Measurements from ENCODE around the gene RIMBP2.

RIMBP2 gene

GRCh38 chr12:130454296-130454695 is 261.8 kb downstream of the RIMBP2 start:
- DNase-seq: no peak

- no peak for DNase-seq
Observed at GRCh38 chr12:130452546-130452945, 263.6 kb downstream of the RIMBP2 start.

DNA sequence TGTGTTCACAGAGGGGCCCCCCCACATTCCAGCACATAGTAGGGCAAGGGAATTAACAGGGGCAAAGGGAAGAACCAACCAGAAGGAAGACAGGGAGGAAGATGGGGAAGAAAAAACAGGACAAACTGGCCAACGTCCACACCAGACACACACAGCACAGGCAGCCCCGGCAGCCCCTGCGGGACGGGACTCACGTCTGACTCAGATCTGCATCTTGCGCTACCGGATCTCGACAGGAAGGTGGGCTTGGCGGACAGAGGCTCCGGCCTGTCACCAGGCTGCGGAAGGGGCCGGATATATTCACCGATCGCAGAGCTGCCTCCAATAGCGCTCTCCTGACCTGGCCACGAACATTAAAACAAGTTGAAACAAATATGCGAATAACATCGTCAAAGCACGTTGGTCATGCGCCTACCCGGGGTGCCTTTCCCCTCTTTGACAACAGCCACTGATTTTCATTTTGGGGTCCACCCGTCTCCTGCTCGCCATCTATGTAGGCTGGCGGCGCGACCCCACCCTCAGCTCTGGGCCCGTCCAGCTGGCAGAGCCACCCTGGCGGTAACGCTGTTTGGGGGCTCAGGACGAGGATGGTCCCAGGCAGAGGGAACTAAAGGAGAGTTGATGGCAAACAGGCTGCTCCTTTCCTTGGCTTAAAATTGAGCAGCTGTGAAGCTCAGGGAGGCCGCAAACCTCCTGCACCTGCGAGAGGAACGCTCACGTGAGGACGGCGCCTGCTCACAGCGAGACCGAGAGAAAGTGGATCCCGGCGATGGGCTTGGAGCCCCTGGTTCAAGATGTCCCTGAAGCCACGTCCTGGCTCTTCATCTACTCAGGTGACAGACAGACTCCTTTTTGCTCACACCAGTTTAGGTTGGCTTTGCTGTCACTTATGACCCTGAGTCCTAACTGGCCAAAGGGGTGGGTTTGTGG is 264.8 kb downstream of the RIMBP2 start:
- no peak for DNase-seq

GRCh38 chr12:130449291-130449690 is 266.8 kb downstream of the RIMBP2 start:
- no peak for DNase-seq

DNA sequence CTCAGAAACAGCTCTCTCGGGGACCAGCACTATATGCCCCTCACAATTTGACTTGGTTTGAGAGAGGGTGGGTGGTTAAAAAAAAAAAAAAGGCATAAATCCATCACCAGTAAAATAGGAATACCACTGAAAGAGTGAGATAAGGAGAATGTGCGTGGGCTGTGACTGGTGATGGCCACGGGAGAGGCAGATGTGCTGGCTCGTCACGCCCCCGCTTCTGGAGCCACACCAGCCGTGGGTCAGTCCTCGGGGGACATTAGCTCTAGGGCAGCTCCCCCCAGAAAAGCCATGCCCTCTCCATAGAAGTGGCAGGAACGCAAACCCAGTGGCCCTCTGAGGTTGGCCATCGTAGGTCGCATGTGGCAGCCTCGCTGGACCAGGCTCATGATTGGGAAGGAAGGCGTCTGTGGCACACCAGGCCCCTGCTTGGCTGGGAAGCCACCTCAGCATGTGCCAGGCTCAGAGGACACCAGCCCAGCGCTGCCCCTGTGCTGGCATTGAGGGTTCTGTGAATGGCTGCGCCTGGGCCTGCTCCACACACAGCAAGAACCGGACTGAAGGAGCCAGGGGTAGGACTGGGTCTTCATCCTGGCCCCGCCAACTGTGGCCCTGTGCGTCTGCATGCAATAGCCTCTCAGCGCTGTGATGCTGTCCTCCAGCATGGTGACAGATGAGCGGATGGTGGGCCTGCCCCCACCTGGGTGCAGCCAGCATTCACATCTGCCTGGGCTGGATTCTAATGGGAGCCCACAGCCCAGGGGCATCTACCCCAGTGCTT is 267.9 kb downstream of the RIMBP2 start:
- no peak for DNase-seq

GRCh38 chr12:130447655-130447965 is 268.5 kb downstream of the RIMBP2 start:
- DNase-seq: no peak

- DNase-seq: no peak
Observed at GRCh38 chr12:130446846-130447654, 269.0 kb downstream of the RIMBP2 start.

DNA sequence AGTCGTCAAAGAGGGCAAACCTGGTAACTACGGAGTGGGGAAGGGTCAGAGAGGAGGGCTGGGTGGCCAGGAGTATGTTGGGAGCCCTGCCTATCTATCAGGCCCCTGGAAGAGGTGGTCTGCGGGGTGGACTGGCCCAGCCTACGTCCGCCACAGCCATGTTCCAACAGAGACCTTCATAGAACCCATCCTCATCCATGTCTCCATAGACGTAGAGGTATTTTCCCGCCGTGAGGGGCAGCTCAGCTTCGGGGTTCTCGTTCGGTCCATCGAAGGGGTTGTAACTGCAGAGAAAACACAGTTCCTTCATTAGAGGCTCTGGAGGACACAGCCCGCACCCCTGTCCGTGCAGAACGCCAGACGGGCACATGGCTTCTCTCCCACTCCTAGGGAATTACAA is 271.1 kb downstream of the RIMBP2 start:
- DNase-seq: no peak

DNA sequence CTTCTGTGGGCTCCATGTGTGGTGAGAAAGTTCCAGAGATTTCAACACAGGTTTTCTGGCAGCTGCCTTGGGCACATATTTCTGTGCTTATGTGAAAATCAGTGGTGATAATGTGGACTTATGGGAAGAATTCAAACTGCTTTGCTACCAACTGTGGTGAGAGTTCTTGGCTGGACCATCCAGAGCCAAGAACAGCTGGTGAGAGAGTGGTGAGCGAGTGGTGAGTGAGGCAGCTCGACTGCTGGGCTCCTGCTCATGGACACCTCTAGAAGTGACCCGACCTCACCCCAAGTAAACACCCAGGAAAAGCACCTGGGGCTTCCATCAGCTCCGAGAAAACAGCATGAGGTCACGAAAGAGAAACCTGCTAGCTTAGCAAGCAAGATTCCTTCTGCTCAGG is 272.0 kb downstream of the RIMBP2 start:
- DNase-seq: no peak

- no peak for DNase-seq
Observed at GRCh38 chr12:130441771-130442760, 274.0 kb downstream of the RIMBP2 start.

DNA sequence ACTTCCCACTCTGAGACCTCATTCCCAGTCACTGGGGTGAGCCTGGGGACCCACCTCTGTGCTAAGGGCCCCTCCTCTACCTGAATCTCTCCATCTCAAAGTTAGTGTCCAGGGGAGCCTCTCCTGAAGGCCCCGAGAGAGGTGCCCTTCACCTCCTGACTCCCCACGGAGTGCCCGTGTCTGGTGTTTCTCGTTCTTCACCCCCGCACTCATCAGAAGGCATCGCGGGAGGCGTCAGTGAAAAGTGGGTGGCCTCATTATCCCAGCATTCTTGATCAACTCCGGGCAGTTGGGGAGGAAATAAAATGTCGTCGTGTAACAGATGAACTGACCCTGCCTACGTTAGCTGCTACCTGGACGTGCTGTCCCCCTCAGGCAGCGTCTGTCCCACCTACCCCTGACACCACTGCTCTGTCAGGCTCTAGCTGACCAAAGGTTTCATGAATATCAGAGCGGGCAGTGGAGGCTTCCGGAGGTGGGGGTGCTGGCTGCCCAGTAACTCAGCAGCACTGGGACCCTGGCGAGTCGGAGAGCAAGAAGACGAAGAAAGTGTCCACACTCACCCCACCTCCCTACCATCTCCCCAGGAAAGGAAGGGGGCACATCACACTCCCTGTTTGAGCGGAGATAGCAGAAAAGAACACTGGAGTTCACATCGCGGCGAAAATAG is 275.6 kb downstream of the RIMBP2 start:
- no peak for DNase-seq

GRCh38 chr12:130439250-130439649 is 276.8 kb downstream of the RIMBP2 start:
- DNase-seq: no peak

- no peak for DNase-seq
Observed at GRCh38 chr12:130438711-130439110, 277.4 kb downstream of the RIMBP2 start.

GRCh38 chr12:130438243-130438620 is 277.9 kb downstream of the RIMBP2 start:
- no peak for DNase-seq

DNA sequence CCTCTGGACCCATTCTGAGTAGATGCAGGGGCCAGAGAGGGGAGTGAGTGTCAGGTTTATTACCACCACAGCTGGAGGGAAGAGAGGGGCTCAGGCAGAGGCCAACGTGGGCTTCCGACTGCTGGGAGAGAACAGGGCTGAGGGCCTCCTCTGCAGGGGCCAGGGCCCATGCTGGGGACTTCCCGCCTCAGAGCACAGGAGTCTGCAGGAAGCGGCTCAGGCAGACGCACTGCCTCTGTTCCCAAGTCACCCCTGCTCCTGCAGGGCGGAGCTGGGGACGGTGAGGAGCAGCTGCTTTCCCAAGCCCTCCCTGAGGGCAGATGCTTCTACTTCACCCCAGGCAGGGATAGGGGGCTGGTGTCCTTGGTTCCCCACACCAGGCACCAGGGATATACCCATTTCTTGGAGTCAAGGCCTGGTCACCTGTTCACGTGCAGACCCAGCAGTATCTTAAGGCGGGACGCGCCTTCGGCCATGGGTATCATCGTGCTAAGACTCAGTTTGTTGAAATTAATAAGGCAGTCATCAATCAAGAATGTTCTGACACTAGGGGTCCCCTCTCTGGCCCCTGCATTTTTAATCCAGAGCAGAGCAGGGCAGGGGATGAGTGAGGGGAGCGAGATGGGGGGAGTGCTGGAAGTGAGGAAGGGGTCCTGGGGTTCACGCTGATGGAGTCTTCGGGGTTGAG is 278.4 kb downstream of the RIMBP2 start:
- no peak for DNase-seq

DNA sequence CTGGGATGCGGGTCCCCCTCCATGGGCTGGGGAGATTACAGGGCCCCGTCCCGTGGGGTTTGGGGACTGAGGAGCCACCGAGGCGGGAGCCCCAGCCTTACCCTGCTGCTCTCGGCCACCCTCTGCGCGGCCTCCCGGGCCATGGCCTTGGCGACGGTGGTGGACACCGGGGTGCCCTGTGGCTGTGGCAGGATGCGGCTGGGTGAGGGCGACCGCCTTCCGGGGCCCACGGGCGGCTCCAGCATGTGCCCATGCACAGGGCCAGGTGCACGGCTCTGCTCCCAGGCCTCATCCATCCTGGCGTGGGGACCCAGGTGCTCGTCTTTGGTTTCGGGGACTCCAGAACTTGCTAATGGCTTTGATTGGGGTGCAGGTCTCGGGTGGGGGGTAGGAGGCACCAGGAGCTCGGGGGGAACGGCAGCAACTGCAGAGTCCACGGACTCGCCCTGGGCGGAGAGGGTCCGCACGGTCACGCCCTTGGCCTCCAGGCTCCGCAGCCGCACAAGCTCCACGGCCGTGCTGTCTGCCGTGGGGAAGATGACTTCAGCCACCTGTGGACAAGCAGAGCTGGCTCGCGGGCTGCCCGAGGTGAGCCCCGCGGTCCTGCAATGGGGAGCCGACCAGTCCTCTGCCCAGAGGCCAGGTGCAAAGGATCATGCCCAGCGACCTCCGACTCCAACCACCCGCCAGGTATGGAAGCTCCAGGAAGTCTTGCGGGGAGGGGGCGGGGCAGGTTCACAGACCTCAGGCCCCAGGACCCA is 279.2 kb downstream of the RIMBP2 start:
- no peak for DNase-seq

DNA sequence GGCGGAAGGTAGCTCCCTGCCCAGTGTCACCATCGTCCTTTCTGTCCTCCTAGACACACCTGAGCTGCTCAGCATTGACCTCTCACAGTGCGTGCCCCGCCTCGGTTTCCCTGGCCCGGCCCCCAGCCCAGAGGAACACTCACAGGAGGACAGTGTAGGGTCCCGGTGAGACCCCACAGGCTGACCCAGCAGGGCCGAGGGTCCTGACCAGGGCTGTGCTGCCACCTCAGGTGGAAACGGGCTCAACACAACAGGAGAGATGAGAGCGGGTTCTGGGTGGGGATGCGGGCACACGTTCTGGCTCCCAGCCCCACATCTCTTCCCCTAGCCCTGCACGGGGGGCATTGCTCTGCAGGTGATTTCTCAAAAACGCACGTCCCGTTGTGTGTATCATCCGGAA is 280.3 kb downstream of the RIMBP2 start:
- DNase-seq: no peak

DNA sequence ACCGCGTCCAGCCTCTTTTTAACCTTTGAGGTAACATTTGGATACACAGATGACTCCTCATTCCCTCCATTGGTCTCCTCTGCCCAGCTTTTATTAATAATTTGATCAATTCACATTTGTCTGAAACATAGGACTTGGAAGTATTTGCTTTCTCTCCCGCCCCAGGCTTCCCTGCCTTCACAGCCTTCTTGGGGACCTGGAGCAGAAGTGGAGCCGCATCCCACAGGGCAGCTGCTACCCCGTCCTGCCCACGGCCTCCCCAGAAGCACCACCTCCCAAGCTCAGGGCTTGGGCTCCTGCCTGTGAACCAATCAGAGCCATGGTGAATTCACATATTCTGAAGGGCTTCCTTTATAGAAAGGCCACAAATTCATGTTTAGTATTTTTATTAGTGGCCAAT is 280.8 kb downstream of the RIMBP2 start:
- no peak for DNase-seq

GRCh38 chr12:130434560-130434959 is 281.5 kb downstream of the RIMBP2 start:
- DNase-seq: no peak

DNA sequence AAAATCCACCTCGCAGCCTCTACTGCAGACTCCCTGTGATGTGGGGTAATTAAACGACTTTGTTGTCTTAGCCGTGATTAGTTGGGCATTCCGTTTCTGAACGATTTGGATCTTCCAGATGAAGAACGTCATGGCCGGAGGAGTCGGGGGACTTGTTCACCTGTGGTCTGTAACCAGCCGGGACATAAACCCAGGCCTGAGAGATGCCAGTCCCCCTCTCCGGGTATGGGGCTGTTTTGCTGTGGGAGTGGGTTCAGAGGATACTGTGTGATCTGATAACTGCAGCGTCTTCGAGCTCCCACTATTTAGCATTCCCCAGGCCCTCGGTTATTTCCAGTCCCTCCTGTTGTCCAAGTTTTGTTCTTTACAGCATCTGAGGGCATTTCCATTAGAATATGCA is 282.3 kb downstream of the RIMBP2 start:
- no peak for DNase-seq

Measured in NCI-H446 treated with DMSO at 0.1 percent for 48 hours (cell line).